Peyer's patch (tissue), 4 donors: ENCODE results near the gene TSPAN9.

ENCODE experiments used
- CTCF ChIP-seq, 6 experiments: fragments of 450-650 bp in 4 of 6; fragments of 200-600 bp in 2 of 6; sonication (generic) in 1 of 6; IDR thresholded peaks; one replicate each; pipeline ENCODE4 v1.5.1; 2017 to 2019; ENCODE audit warnings: antibody characterized with exemption in 6 of 6, mild to moderate bottlenecking in 3 of 6, moderate library complexity in 1 of 6
- POLR2A ChIP-seq, 2 donors: fragments of 450-650 bp; IDR thresholded peaks; one replicate each; pipeline ENCODE4 v1.5.1; 2017; ENCODE audit warnings: antibody characterized with exemption in 2 of 2, mild to moderate bottlenecking in 2 of 2, moderate library complexity in 2 of 2

GRCh38 chr12:3302401-3303041, 225.3 kb downstream of the TSPAN9 start:
- no peak for TF ChIP-seq POLR2A (IDR thresholded peaks at IDR 0.05)
- TF ChIP-seq CTCF (IDR thresholded peaks at IDR 0.05) = no peak
